GM12801 (cell line): ENCODE data around the gene PACS2.

Experiments
- CTCF ChIP-seq: IDR thresholded peaks from one replicate; pipeline ENCODE4 v1.5.1; 2011; ENCODE audit warnings: control low read depth; ENCODE audit not compliant: insufficient read length; ENCODE audit errors: extremely low read depth

Gene PACS2

GRCh38 chr14:105385322-105385637 is 70.7 kb downstream of the PACS2 start:
- no peak for TF ChIP-seq CTCF

- no peak for TF ChIP-seq CTCF
These were observed 71.3 kb downstream of the PACS2 start for GRCh38 chr14:105385698-105386365.

- no peak for TF ChIP-seq CTCF
These were observed 72.3 kb downstream of the PACS2 start for GRCh38 chr14:105386581-105387529.

GRCh38 chr14:105387530-105387922 is 73.0 kb downstream of the PACS2 start:
- no peak for TF ChIP-seq CTCF

- no peak for TF ChIP-seq CTCF
These were observed 73.8 kb downstream of the PACS2 start for GRCh38 chr14:105388110-105388951.

GRCh38 chr14:105388976-105389375 is 74.4 kb downstream of the PACS2 start:
- TF ChIP-seq CTCF, result no peak

- no peak for TF ChIP-seq CTCF
These were observed 75.0 kb downstream of the PACS2 start for GRCh38 chr14:105389534-105389933.
